Skeletal muscle satellite cell (primary cell): Measurements from ENCODE around the gene DBNL.

Experiments used
- H3K27me3 ChIP-seq: 2 replicates; pipeline ENCODE4 v1.7.0; 2013; ENCODE audit warnings: low read length; ENCODE audit not compliant: control insufficient read depth, insufficient read depth
- H3K36me3 ChIP-seq: 2 replicates; pipeline ENCODE4 v1.7.0; 2013; ENCODE audit warnings: mild to moderate bottlenecking, control low read depth, low read length; ENCODE audit not compliant: insufficient read depth
- H3K4me1 ChIP-seq: 2 replicates; pipeline ENCODE4 v1.7.0; 2013; ENCODE audit warnings: low read length; ENCODE audit not compliant: control insufficient read depth, insufficient read depth
- H3K4me2 ChIP-seq: 2 replicates; pipeline ENCODE4 v1.7.0; 2013; ENCODE audit warnings: mild to moderate bottlenecking, low read length
- H3K4me3 ChIP-seq: 2 replicates; pipeline ENCODE4 v1.7.0; 2013; ENCODE audit warnings: low read length
- H3K9ac ChIP-seq: 2 replicates; pipeline ENCODE4 v1.7.0; 2013; ENCODE audit warnings: mild to moderate bottlenecking, low read depth, low read length, moderate library complexity
- H3K9me3 ChIP-seq: replicated peaks from 2 replicates; pipeline ENCODE4 v1.7.0; 2013; ENCODE audit warnings: mild to moderate bottlenecking, control low read depth, low read length

Gene DBNL

DNA sequence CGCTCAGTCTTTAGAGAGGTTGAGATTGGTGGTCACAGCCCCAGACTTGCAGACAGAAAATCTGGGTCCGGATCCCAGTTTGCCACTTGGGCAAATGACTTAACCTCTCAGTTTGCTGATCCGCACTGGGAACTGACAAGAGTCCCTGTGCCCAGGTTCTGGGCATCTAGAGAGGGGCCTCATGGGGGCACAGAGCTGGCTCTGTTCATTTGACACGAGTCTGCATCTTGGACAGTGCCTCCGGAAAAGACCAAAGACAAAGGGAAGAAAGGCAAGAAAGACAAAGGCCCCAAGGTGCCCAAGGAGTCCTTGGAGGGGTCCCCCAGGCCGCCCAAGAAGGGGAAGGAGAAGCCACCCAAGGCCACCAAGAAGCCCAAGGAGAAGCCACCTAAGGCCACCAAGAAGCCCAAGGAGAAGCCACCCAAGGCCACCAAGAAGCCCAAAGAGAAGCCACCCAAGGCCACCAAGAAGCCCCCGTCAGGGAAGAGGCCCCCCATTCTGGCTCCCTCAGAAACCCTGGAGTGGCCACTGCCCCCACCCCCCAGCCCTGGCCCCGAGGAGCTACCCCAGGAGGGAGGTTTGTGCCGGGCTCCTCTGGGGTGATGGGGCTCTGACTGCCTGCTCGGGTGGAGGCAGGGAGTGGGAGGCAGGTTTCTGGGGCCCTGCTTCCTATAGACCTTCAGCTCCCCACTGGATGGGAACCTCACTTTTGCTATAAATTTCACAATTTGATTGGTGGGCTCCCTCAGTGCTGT lies 62.0 kb downstream of the DBNL start:
- Histone ChIP-seq H3K27me3 (no peaks in the 10 kb centered on the region), H3K4me3 (no peak overlapping the region), H3K4me1 (peaks cover 26% of the 10 kb centered on the region), H3K4me2 (peak overlapping the region; percentile 79), H3K9me3 (no peaks in the 10 kb centered on the region), H3K9ac (no peak overlapping the region), H3K36me3 (peaks cover 2% of the 10 kb centered on the region)

DNA sequence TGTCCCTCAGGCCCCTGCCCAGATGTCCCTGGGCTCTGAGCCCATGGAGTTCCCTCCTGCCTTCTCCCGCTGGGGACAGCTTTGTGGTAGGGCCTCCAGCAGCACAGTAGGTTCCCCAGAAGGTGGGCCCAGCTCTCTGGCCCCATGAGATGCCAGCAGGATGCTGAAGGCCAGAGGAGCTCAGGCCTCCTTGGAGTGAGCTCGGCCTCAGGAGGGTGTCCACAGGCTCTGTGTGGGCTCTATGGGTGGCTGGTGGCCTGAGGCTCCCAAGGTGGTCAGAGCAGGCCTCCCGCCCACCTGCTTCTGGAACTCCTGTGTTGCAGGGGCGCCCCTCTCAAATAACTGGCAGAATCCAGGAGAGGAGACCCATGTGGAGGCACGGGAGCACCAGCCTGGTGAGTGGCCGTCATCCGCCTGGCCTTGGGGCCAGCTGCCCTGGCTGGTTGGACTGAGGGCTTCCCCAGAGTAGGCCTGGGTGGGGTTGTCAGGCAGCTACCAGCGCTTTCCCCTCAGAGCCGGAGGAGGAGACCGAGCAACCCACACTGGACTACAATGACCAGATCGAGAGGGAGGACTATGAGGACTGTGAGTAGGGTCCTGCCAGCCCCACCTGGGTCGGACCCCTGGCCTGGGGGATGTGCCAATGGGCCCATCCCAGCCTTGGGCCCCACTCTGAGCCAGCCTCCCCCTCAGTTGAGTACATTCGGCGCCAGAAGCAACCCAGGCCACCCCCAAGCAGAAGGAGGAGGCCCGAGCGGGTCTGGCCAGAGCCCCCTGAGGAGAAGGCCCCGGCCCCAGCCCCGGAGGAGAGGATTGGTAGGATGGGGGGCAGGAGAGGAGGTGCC lies 62.8 kb downstream of the DBNL start:
- Histone ChIP-seq H3K9ac (no peak overlapping the region), H3K4me3 (no peak overlapping the region), H3K36me3 (peaks cover 2% of the 10 kb centered on the region), H3K9me3 (no peaks in the 10 kb centered on the region), H3K4me2 (no peak overlapping the region), H3K4me1 (peaks cover 17% of the 10 kb centered on the region), H3K27me3 (no peaks in the 10 kb centered on the region)

DNA sequence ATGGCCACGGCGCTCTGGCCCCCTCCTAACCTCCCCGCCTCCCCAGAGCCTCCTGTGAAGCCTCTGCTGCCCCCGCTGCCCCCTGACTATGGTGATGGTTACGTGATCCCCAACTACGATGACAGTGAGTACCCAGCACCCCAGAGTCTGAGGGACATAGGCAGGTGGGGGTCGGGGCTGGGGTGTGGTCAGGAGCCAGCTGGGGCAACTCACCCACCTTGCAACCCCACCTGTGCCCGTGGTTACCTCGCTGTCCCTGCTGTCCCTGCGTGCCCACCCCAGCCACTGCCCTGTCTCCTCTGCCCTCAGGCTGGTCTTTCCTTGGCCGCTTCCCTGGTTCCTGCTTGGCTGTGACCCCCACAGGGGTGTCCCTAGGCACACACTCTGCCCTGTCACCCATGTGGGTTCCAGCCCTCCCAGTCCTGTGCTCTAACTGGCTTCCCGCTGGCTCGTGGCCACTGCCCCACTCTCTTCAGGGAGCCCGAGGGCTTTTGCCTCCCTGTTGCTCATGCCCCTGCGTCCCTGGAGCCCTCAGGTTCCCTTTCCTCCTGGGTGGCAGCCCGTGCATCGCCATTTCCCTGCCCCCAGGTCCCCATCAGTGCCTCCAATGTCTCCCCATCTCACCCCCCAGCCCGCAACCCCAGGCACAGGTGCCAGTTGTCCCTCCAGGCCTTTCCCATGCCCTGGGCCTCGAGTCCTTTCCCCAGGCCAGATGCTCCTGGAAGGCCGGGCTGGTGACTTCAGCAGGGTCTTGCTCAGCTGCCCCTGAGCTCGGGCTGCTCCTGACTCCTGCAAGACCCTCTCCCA lies 63.7 kb downstream of the DBNL start:
- Histone ChIP-seq H3K9me3 (no peaks in the 10 kb centered on the region), H3K4me2 (no peak overlapping the region), H3K9ac (no peak overlapping the region), H3K4me1 (peaks cover 12% of the 10 kb centered on the region), H3K27me3 (no peaks in the 10 kb centered on the region), H3K36me3 (peaks cover 6% of the 10 kb centered on the region), H3K4me3 (no peak overlapping the region)

DNA sequence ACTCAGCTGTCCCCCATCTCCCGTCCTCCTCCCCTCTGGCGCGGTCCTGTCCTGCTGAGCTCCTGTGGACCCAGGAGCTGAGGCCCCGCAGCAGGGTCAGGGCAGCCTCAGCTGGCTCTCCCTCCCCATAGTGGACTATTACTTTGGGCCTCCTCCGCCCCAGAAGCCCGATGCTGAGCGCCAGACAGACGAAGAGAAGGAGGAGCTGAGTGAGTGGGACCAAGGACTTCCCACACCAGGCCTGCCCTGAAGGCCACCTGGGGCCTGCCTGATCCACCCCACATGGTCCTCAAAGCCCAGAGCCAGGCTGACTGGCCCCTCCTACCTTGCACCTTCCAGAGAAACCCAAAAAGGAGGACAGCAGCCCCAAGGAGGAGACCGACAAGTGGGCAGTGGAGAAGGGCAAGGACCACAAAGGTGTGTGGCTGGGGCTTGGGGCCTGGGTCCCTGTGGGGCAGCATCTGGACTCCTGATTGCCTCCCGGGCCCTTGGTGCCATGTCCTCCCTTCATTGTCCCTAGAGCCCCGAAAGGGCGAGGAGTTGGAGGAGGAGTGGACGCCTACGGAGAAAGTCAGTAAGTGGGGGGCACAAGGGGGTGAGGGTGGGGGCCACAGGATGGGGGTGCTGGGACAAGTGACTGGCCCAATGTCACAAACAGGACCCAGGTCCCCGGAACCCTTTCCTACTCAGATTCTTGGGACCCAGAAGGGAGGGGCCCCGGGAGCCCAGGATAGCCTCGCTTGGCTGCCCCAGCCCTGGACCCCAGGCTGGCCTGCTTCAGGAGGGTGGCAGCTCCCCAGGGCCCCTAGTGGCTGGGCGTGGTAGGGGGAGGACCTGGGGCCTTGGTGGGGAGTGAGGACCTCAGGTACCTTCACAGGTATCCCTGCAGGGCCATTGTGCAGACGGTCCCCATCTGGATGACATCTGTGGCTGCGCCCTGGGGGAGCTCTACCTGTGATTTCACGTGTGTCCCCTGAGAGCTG lies 64.6 kb downstream of the DBNL start:
- Histone ChIP-seq H3K4me3 (no peak overlapping the region), H3K9me3 (no peaks in the 10 kb centered on the region), H3K4me2 (no peak overlapping the region), H3K9ac (no peak overlapping the region), H3K27me3 (no peaks in the 10 kb centered on the region), H3K36me3 (peaks cover 13% of the 10 kb centered on the region), H3K4me1 (peaks cover 12% of the 10 kb centered on the region)

DNA sequence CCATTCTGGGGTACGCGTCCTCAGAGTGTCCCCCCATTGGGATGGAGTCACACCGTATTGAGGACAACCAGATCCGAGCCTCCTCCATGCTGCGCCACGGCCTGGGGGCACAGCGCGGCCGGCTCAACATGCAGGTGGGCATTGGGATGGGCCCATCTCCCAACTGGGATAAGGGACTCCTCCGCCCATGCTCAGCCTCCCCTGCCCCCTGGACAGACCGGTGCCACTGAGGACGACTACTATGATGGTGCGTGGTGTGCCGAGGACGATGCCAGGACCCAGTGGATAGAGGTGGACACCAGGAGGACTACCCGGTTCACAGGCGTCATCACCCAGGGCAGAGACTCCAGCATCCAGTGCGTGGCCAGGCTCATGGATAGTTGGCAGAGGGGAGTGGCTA lies 65.5 kb downstream of the DBNL start:
- Histone ChIP-seq H3K4me1 (peaks cover 11% of the 10 kb centered on the region), H3K9ac (no peak overlapping the region), H3K9me3 (no peaks in the 10 kb centered on the region), H3K36me3 (peaks cover 20% of the 10 kb centered on the region), H3K27me3 (no peaks in the 10 kb centered on the region), H3K4me2 (no peak overlapping the region), H3K4me3 (no peak overlapping the region)

DNA sequence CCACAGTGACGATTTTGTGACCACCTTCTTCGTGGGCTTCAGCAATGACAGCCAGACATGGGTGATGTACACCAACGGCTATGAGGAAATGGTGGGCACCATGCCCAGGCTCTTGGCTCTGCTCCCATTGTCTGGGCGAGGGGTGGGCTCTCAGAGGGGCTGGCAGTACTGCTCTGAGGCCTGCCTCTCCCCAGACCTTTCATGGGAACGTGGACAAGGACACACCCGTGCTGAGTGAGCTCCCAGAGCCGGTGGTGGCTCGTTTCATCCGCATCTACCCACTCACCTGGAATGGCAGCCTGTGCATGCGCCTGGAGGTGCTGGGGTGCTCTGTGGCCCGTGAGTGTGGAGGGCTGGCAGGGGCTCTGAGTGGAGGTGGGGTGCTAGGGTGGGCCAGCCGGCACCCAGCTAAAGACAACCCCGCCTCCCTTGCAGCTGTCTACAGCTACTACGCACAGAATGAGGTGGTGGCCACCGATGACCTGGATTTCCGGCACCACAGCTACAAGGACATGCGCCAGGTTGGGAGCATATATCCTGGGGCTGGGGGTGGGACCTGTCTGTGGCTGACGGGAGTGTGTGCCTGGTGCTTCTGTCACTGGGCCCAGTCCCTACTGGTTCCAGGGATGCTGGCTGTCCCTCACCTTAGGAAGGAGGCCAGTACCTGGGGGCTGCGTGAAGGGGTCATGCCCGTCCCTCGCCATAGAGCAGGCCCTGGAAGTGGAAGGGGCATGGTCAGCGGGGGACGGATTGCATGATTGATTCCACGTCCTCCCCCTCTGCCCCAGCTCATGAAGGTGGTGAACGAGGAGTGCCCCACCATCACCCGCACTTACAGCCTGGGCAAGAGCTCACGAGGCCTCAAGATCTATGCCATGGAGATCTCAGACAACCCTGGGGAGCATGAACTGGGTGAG lies 66.5 kb downstream of the DBNL start:
- Histone ChIP-seq H3K27me3 (no peaks in the 10 kb centered on the region), H3K4me1 (peaks cover 1% of the 10 kb centered on the region), H3K9me3 (no peaks in the 10 kb centered on the region), H3K36me3 (peaks cover 26% of the 10 kb centered on the region), H3K4me2 (no peak overlapping the region), H3K4me3 (no peak overlapping the region), H3K9ac (no peak overlapping the region)
